Measurements from ENCODE around the gene PPP3R1. TPM values are rescaled to one million over a fixed set of nuclear protein-coding genes. Genes with fewer than 3 reads are reported as not detected.

The PPP3R1 gene
- polyA plus RNA-seq, 1 experiment, result 5.2 TPM

DNA sequence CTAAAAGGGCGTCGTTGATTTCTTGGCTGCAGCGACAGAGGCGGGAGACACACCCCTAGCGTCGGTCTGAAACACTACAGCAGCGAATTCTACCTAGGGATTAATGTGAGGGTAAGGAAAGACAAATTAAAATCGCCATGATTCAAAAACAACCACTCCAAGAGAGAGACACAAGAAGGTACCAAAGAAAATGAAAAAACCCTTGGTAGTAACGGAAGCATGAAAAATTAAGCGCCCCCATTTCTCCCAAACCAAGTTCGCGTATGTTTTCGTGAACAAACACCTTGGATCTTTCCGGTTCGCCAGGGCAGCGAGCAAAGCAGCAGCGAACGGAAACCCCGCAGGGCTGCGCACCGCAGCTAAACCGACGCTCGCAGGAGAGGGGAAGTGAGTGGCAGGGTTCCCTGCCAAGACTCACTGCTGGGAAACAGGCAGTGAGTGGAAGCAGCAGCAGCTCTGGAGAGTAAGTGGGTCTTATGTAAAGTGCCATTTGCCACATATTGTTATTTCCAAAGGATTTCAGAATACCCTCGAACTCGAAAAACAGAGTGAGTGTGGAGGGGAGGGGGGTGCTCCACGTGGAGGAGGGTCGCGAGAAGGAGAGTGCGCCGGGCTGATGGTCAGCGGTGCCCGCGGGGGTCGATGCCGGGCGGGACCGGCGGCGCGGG lies 1.0 kb downstream of the PPP3R1 start:
- DNase-seq (ENCODE audit: low read depth), result no peak
- Histone ChIP-seq H3K4me3 (ENCODE audit: low read depth, low read length) (peak overlapping the region; percentile 74), H3K27me3 (ENCODE audit: control insufficient read depth, insufficient read depth, low read length) (no peaks in the 10 kb centered on the region), H3K36me3 (ENCODE audit: control insufficient read depth, insufficient read depth, low read length) (no peaks in the 10 kb centered on the region)
- POLR2A ChIA-PET, result no interaction called here
- CTCF ChIA-PET, result interaction anchor here (0.7 to 2.2 kb wide), 7 partner anchors 7 to 129 kb away, joined by 3 to 7 read pairs (median 4); no protein-coding TSS in a partner anchor
- TF ChIP-seq, protein P1, sequence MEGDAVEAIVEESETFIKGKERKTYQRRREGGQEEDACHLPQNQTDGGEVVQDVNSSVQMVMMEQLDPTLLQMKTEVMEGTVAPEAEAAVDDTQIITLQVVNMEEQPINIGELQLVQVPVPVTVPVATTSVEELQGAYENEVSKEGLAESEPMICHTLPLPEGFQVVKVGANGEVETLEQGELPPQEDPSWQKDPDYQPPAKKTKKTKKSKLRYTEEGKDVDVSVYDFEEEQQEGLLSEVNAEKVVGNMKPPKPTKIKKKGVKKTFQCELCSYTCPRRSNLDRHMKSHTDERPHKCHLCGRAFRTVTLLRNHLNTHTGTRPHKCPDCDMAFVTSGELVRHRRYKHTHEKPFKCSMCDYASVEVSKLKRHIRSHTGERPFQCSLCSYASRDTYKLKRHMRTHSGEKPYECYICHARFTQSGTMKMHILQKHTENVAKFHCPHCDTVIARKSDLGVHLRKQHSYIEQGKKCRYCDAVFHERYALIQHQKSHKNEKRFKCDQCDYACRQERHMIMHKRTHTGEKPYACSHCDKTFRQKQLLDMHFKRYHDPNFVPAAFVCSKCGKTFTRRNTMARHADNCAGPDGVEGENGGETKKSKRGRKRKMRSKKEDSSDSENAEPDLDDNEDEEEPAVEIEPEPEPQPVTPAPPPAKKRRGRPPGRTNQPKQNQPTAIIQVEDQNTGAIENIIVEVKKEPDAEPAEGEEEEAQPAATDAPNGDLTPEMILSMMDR (IDR thresholded peaks at IDR 0.05; ENCODE audit: insufficient read depth, low read depth, low read length), result peak; percentile 76

DNA sequence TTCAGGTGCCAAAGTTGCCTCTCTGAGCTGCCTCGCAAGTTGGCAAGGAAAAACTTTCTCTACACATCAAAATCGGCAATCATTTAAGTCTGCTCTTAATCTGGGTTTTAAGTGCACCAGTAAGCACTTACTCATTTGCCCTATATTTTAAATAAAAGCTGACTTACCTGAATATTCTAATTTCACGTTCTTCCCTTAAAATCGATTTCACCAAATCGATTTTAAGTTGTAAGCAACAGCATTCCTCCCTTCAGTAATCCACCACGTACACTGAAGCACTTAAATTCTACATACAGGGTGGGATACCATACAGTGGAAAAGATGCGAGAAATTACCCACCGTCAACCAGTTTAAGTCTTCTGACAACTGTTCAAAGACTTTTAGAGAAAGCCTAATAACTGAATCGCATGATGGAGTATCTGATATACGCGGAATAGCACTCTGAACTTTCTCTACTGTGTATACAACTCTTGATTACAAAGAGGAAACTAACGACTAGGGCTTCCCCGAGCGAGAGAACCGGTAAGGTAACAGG lies 1.6 kb downstream of the PPP3R1 start:
- no peak for DNase-seq (ENCODE audit: low read depth)
- ChIA-PET CTCF (interaction anchor here (0.8 to 2.2 kb wide), 11 partner anchors 8 to 190 kb away, joined by 3 to 7 read pairs (median 4); partner anchors contain the start of gene CNRIP1), POLR2A (interaction anchor here (0.7 kb wide), 1 partner anchor 8 kb away, joined by 5 read pairs; no protein-coding TSS in a partner anchor)
- H3K27me3 ChIP-seq (ENCODE audit: control insufficient read depth, insufficient read depth, low read length), result no peaks in the 10 kb centered on the region
- H3K36me3 ChIP-seq (ENCODE audit: control insufficient read depth, insufficient read depth, low read length), result no peaks in the 10 kb centered on the region
- peak overlapping the region; percentile 74 for H3K4me3 ChIP-seq (ENCODE audit: low read depth, low read length)
- TF ChIP-seq, protein P1 (IDR thresholded peaks at IDR 0.05; ENCODE audit: insufficient read depth, low read depth, low read length), result no peak

DNA sequence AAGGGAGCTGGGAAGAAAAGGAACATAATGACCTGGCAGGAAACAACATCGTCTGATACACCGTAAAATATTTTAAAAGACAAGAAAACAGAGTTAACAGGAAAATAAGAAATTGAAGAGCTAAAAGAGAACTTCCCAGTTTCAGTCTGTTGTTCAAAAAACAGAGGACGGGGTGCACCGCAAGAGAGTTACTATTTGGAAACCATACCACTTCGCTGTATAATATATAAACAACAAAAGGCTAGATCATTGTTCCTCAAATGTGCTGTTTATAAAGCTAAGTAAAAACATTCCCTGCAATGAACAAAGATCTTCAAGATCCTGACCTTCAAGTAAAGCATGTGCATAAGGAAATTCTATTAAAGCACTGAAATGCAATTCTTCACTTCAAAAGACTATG lies 2.1 kb downstream of the PPP3R1 start:
- Histone ChIP-seq H3K27me3 (ENCODE audit: control insufficient read depth, insufficient read depth, low read length) (no peaks in the 10 kb centered on the region), H3K4me3 (ENCODE audit: low read depth, low read length) (peak overlapping the region; percentile 74), H3K36me3 (ENCODE audit: control insufficient read depth, insufficient read depth, low read length) (no peaks in the 10 kb centered on the region)
- no peak for DNase-seq (ENCODE audit: low read depth)
- ChIA-PET CTCF (interaction anchor here (0.6 to 2.2 kb wide), 10 partner anchors 9 to 191 kb away, joined by 3 to 7 read pairs (median 4); partner anchors contain the start of gene CNRIP1), POLR2A (interaction anchor here (0.7 kb wide), 1 partner anchor 9 kb away, joined by 5 read pairs; no protein-coding TSS in a partner anchor)
- TF ChIP-seq, protein P1 (IDR thresholded peaks at IDR 0.05; ENCODE audit: insufficient read depth, low read depth, low read length), result no peak

DNA sequence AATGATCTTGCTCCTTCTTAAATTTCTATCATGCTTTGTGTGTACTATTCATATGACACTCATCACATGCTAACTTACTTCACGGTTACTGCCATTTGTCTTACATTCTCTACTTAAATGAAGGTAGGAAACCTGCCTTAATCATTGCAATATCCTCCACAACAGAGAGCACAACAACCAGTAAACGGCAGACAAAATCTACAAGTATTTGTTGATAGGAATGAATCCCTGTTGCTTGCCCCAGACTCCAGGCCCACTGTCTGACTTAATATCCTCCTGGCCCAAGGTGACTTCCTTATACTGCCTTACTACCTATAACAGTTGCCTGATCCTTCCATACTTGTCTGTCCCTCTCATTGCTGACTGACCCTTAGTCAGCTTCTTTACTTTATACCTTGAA lies 3.5 kb downstream of the PPP3R1 start:
- Histone ChIP-seq H3K27me3 (ENCODE audit: control insufficient read depth, insufficient read depth, low read length) (no peaks in the 10 kb centered on the region), H3K36me3 (ENCODE audit: control insufficient read depth, insufficient read depth, low read length) (no peaks in the 10 kb centered on the region), H3K4me3 (ENCODE audit: low read depth, low read length) (no peak overlapping the region)
- ChIA-PET CTCF (interaction anchor here (0.7 to 2.1 kb wide), 2 partner anchors 53 to 55 kb away, joined by 3 to 7 read pairs; no protein-coding TSS in a partner anchor), POLR2A (no interaction called here)
- TF ChIP-seq, protein P1 (IDR thresholded peaks at IDR 0.05; ENCODE audit: insufficient read depth, low read depth, low read length), result no peak
- DNase-seq (ENCODE audit: low read depth), result no peak

DNA sequence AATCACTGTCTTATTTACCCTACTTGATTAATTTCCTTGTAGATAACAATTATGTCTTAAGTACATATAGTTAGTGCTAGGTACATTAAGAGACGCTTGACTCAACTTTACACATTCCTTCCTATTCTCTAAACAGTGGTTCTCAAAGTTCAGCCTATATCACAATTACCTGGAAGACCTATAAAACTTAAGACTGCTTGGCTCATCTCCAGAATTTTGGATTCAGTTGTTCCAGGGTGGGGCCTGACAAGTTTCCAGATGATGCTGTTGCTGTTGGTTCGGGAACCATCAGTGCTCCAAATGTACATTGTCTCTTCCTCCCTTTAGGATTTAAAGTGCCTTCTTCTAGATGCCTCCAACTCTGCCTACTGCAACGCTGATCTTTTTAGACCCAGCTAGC lies 4.0 kb downstream of the PPP3R1 start:
- ChIA-PET POLR2A (no interaction called here), CTCF (interaction anchor here (0.5 kb wide), 1 partner anchor 195 kb away, joined by 3 read pairs; no protein-coding TSS in a partner anchor)
- Histone ChIP-seq H3K36me3 (ENCODE audit: control insufficient read depth, insufficient read depth, low read length) (no peaks in the 10 kb centered on the region), H3K27me3 (ENCODE audit: control insufficient read depth, insufficient read depth, low read length) (no peaks in the 10 kb centered on the region), H3K4me3 (ENCODE audit: low read depth, low read length) (no peak overlapping the region)
- TF ChIP-seq, protein P1 (IDR thresholded peaks at IDR 0.05; ENCODE audit: insufficient read depth, low read depth, low read length), result no peak
- DNase-seq (ENCODE audit: low read depth), result no peak

All from BJ (cell line).